ENCODE measurements around the gene EFCAB9. TPM values are rescaled to one million over a fixed set of nuclear protein-coding genes. Genes with fewer than 3 reads are reported as not detected.

Gene EFCAB9
- total and polyA plus RNA-seq, 12 donors = not detected

DNA sequence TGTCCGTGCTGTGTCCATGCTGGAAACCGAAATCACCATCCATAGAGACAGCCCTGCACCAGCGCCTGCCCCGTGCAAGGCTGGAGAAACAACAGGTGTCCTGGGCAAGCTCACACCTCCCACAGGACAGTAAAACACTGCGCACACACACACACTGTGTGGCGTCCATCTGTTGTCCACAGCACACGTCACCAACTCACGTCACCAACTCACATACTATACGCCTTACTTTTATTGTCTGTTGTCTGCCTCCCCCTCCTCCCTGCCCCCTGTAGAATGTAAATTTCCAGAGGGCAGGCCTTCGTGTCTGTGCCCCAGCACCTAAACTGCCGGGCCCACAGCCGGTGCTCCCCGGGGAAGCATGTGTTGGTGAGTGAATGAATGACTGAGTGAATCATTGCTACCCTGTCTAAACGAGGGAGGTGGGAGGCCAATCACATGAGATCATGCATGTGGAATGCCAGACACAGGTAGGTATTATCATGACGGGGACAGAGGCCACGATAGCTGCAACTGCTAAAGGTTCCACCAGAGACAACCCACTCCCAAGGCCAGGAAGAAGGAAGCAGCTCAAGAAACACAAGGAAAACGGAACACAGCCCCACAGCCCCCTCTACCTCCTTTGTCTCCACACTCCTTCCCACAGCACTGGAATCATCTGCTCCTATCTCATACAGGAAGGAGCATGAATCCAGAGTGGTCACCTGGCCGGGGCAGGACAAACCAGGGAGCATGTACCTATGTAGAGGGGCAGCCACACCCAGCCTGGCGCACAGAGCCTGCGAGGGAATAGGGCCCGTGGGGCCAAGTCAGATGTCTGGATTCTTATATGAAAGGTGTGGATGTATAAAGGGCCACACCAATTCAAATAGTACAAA is 47.9 kb upstream of the EFCAB9 start:
- Histone ChIP-seq H3K27ac (no peak overlapping the region), H3K36me3 (replicated peaks in 1 of 2) (no peaks in the 10 kb centered on the region), H3K9me3 (replicated peaks in 1 of 3) (no peaks in the 10 kb centered on the region), H3K4me1 (replicated peaks in 1 of 2) (peaks cover 7 to 14% of the 10 kb centered on the region in 2 donors), H3K4me3 (no peak overlapping the region), H3K27me3 (no peaks in the 10 kb centered on the region)
- TF ChIP-seq CTCF (IDR thresholded peaks at IDR 0.05) = no peak
- 89 to 93% (median 92%) methylated on average over 16 to 21 of the region's 21 CpGs for WGBS, 4 donors
- intact Hi-C loops (cut with DNase I) = no loop called here
- DNase-seq = no peak

DNA sequence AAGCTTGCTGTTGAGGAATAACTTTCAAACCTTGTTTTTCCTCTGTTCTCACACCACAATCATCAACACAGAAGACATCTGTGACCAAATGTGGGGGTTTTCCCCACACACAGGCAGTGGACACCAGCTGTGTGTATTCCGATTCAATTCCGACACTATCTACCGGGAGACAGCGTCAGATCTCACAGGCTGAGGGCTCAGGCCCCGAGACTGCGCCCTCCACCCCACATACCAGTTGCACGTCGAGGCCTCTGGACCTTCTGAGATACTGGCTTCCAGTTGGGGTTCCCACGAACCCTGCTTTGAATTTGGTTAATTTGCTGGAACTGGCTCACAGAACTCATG is 47.3 kb upstream of the EFCAB9 start:
- no peak for DNase-seq
- WGBS, 4 donors = 94 to 99% (median 98%) methylated on average over 9 of the region's 9 CpGs
- TF ChIP-seq POLR2A (IDR thresholded peaks at IDR 0.05) (no peak), CTCF (IDR thresholded peaks at IDR 0.05) (no peak)

GRCh38 chr5:172147857-172148256 is 46.1 kb upstream of the EFCAB9 start:
- Histone ChIP-seq H3K36me3 (replicated peaks in 1 of 2) (no peaks in the 10 kb centered on the region), H3K4me1 (replicated peaks in 1 of 2) (peaks cover 7 to 15% of the 10 kb centered on the region in 2 donors)
- 87 to 93% (median 90%) methylated on average over 6 to 10 of the region's 10 CpGs for WGBS, 4 donors

More for the DNA sequence above, 47.3 kb upstream of the EFCAB9 start:
- H3K27me3 ChIP-seq = no peaks in the 10 kb centered on the region
- H3K4me1 ChIP-seq (replicated peaks in 1 of 2) = peaks cover 7 to 15% of the 10 kb centered on the region in 2 donors
- intact Hi-C loops (cut with DNase I) = no loop called here
- H3K36me3 ChIP-seq (replicated peaks in 1 of 2) = no peaks in the 10 kb centered on the region
- H3K4me3 ChIP-seq = no peak overlapping the region
- H3K9me3 ChIP-seq (replicated peaks in 1 of 3) = no peaks in the 10 kb centered on the region
- no peak overlapping the region for H3K27ac ChIP-seq

GRCh38 chr5:172148381-172148780 is 45.6 kb upstream of the EFCAB9 start:
- WGBS, 4 donors = 86 to 92% (median 91%) methylated on average over 2 to 9 of the region's 9 CpGs
- peaks cover 7 to 15% of the 10 kb centered on the region in 2 donors for H3K4me1 ChIP-seq (replicated peaks in 1 of 2)
- intact Hi-C loops (cut with DNase I) = no loop called here
- H3K27ac ChIP-seq = no peak overlapping the region
- H3K36me3 ChIP-seq (replicated peaks in 1 of 2) = no peaks in the 10 kb centered on the region
- H3K9me3 ChIP-seq (replicated peaks in 1 of 3) = no peaks in the 10 kb centered on the region
- H3K27me3 ChIP-seq = no peaks in the 10 kb centered on the region
- TF ChIP-seq POLR2A (IDR thresholded peaks at IDR 0.05) (no peak), CTCF (IDR thresholded peaks at IDR 0.05) (no peak)
- DNase-seq = no peak
- no peak overlapping the region for H3K4me3 ChIP-seq

More at GRCh38 chr5:172147857-172148256, 46.1 kb upstream of the EFCAB9 start:
- intact Hi-C loops (cut with DNase I) = no loop called here
- Histone ChIP-seq H3K27me3 (no peaks in the 10 kb centered on the region), H3K27ac (no peak overlapping the region), H3K9me3 (replicated peaks in 1 of 3) (no peaks in the 10 kb centered on the region), H3K4me3 (no peak overlapping the region)
- TF ChIP-seq POLR2A (IDR thresholded peaks at IDR 0.05) = no peak
- TF ChIP-seq CTCF (IDR thresholded peaks at IDR 0.05) = no peak
- no peak for DNase-seq

All from adrenal gland (tissue), 12 donors.